ENCODE data around the gene LSM14B. TPM values are rescaled to one million over a fixed set of nuclear protein-coding genes. Genes with fewer than 3 reads are reported as not detected.

Gene LSM14B
- polyA plus RNA-seq, 6 donors from 2014 or later: 1.1 to 3.4 (median 1.2) TPM; not detected in 1

GRCh38 chr20:62170536-62170935 lies 48.3 kb downstream of the LSM14B start:
- ATAC-seq (ENCODE audit: low read depth in 2 of 2) (no peak), DNase-seq (no peak)
- Mint-ChIP-seq H3K27ac (no peak overlapping the region), H3K36me3 (peaks cover 4 to 9% of the 10 kb centered on the region in 2 donors), H3K9me3 (no peaks in the 10 kb centered on the region), H3K4me3 (no peak overlapping the region), H3K27me3 (no peaks in the 10 kb centered on the region), H3K4me1 (no peaks in the 10 kb centered on the region)

GRCh38 chr20:62171245-62171644 lies 49.0 kb downstream of the LSM14B start:
- no peak for DNase-seq
- Mint-ChIP-seq H3K4me1 (no peaks in the 10 kb centered on the region), H3K36me3 (peaks cover 3 to 8% of the 10 kb centered on the region in 2 donors), H3K4me3 (no peak overlapping the region), H3K27me3 (no peaks in the 10 kb centered on the region), H3K27ac (peak overlapping the region in 2 of 6 donors; percentile 25 to 47), H3K9me3 (no peaks in the 10 kb centered on the region)
- no peak for ATAC-seq (ENCODE audit: low read depth in 2 of 2)

- no peaks in the 10 kb centered on the region for H3K27me3 Mint-ChIP-seq
Measured at GRCh38 chr20:62172666-62173065, 50.4 kb downstream of the LSM14B start.

GRCh38 chr20:62174021-62174804 lies 51.9 kb downstream of the LSM14B start:
- no peaks in the 10 kb centered on the region for H3K9me3 Mint-ChIP-seq
- H3K27me3 Mint-ChIP-seq: no peaks in the 10 kb centered on the region
- no peak overlapping the region for H3K4me3 Mint-ChIP-seq
- no peak overlapping the region for H3K27ac Mint-ChIP-seq
- ATAC-seq (ENCODE audit: low read depth in 2 of 2) (no peak), DNase-seq (no peak)
- peaks cover 0 to 8% of the 10 kb centered on the region in 2 donors for H3K36me3 Mint-ChIP-seq
- no peaks in the 10 kb centered on the region for H3K4me1 Mint-ChIP-seq

More at GRCh38 chr20:62172666-62173065, 50.4 kb downstream of the LSM14B start:
- DNase-seq (no peak), ATAC-seq (ENCODE audit: low read depth in 2 of 2) (no peak)
- H3K4me3 Mint-ChIP-seq: no peak overlapping the region
- H3K9me3 Mint-ChIP-seq: no peaks in the 10 kb centered on the region
- peaks cover 0 to 8% of the 10 kb centered on the region in 2 donors for H3K36me3 Mint-ChIP-seq
- no peak overlapping the region for H3K27ac Mint-ChIP-seq
- no peaks in the 10 kb centered on the region for H3K4me1 Mint-ChIP-seq

GRCh38 chr20:62174870-62175624 lies 52.8 kb downstream of the LSM14B start:
- peak overlapping the region in 1 of 8 donors; percentile 47 for H3K4me3 Mint-ChIP-seq
- no peak for ATAC-seq (ENCODE audit: low read depth in 2 of 2)
- H3K27ac Mint-ChIP-seq: peak overlapping the region in 3 of 6 donors; percentile 76 to 92 (median 85)
- no peaks in the 10 kb centered on the region for H3K9me3 Mint-ChIP-seq
- no peaks in the 10 kb centered on the region for H3K27me3 Mint-ChIP-seq
- no peak for DNase-seq
- H3K4me1 Mint-ChIP-seq: no peaks in the 10 kb centered on the region
- H3K36me3 Mint-ChIP-seq: peaks cover 0 to 8% of the 10 kb centered on the region in 2 donors

- H3K36me3 Mint-ChIP-seq: peaks cover 0 to 8% of the 10 kb centered on the region in 2 donors
- no peaks in the 10 kb centered on the region for H3K9me3 Mint-ChIP-seq
- DNase-seq (no peak), ATAC-seq (ENCODE audit: low read depth in 2 of 2) (no peak)
- H3K27me3 Mint-ChIP-seq: no peaks in the 10 kb centered on the region
- H3K4me3 Mint-ChIP-seq: no peak overlapping the region
- no peaks in the 10 kb centered on the region for H3K4me1 Mint-ChIP-seq
- H3K27ac Mint-ChIP-seq: peak overlapping the region in 1 of 6 donors; percentile 70
Measured at GRCh38 chr20:62175711-62176110, 53.4 kb downstream of the LSM14B start.

GRCh38 chr20:62176866-62177265 lies 54.6 kb downstream of the LSM14B start:
- Mint-ChIP-seq H3K4me1 (peaks cover 0 to 2% (median 2%) of the 10 kb centered on the region in 3 donors), H3K27ac (no peak overlapping the region), H3K9me3 (no peaks in the 10 kb centered on the region), H3K27me3 (no peaks in the 10 kb centered on the region), H3K4me3 (no peak overlapping the region), H3K36me3 (peaks cover 0 to 8% of the 10 kb centered on the region in 2 donors)
- DNase-seq (no peak), ATAC-seq (ENCODE audit: low read depth in 2 of 2) (no peak)

- Mint-ChIP-seq H3K27ac (peak overlapping the region in 2 of 6 donors; percentile 37 to 65), H3K27me3 (no peaks in the 10 kb centered on the region), H3K36me3 (peaks cover 0 to 8% of the 10 kb centered on the region in 2 donors), H3K4me1 (peaks cover 0 to 7% (median 5%) of the 10 kb centered on the region in 3 donors), H3K9me3 (no peaks in the 10 kb centered on the region), H3K4me3 (no peak overlapping the region)
- ATAC-seq (ENCODE audit: low read depth in 2 of 2) (no peak), DNase-seq (no peak)
Measured at GRCh38 chr20:62177307-62177706, 55.0 kb downstream of the LSM14B start.

- Mint-ChIP-seq H3K27ac (no peak overlapping the region), H3K4me1 (peaks cover 3 to 11% (median 8%) of the 10 kb centered on the region in 3 donors), H3K36me3 (peaks cover 0 to 8% of the 10 kb centered on the region in 2 donors), H3K27me3 (no peaks in the 10 kb centered on the region), H3K9me3 (no peaks in the 10 kb centered on the region), H3K4me3 (no peak overlapping the region)
- DNase-seq (no peak), ATAC-seq (ENCODE audit: low read depth in 2 of 2) (no peak)
Measured at GRCh38 chr20:62178316-62179161, 56.3 kb downstream of the LSM14B start.

GRCh38 chr20:62179162-62179504 lies 56.9 kb downstream of the LSM14B start:
- H3K4me1 Mint-ChIP-seq: peaks cover 8 to 17% (median 10%) of the 10 kb centered on the region in 3 donors
- H3K4me3 Mint-ChIP-seq: no peak overlapping the region
- DNase-seq (no peak), ATAC-seq (ENCODE audit: low read depth in 2 of 2) (no peak)
- H3K27ac Mint-ChIP-seq: no peak overlapping the region
- H3K9me3 Mint-ChIP-seq: no peaks in the 10 kb centered on the region
- H3K36me3 Mint-ChIP-seq: peaks cover 0 to 8% of the 10 kb centered on the region in 2 donors
- H3K27me3 Mint-ChIP-seq: no peaks in the 10 kb centered on the region

GRCh38 chr20:62181808-62182207 lies 59.5 kb downstream of the LSM14B start:
- no peak for DNase-seq
- Mint-ChIP-seq H3K27me3 (no peaks in the 10 kb centered on the region), H3K4me3 (peak overlapping the region; percentile 91 to 97 (median 94))

GRCh38 chr20:62182469-62183425 lies 60.5 kb downstream of the LSM14B start, which contains the start of gene MTG2:
Gene MTG2 (plus strand): TSS chr20:62183028. CDS start chr20:62193421, 10,393 bp downstream.
- Mint-ChIP-seq H3K9me3 (no peaks in the 10 kb centered on the region), H3K4me1 (peaks cover 27 to 38% (median 32%) of the 10 kb centered on the region in 3 donors), H3K27ac (peak within 1 kb of the TSS; percentile 92 to 100 (median 97)), H3K36me3 (no peaks in the 10 kb centered on the region), H3K27me3 (no peaks in the 10 kb centered on the region), H3K4me3 (peak within 1 kb of the TSS; percentile 91 to 97 (median 94))
- DNase-seq: peak; percentile 90
- peak; percentile 92 to 94 for ATAC-seq (ENCODE audit: low read depth in 2 of 2)

More at GRCh38 chr20:62181808-62182207, 59.5 kb downstream of the LSM14B start:
- peaks cover 21 to 31% (median 25%) of the 10 kb centered on the region in 3 donors for H3K4me1 Mint-ChIP-seq
- no peaks in the 10 kb centered on the region for H3K36me3 Mint-ChIP-seq
- peak overlapping the region in 5 of 6 donors; percentile 86 to 100 (median 97) for H3K27ac Mint-ChIP-seq
- no peaks in the 10 kb centered on the region for H3K9me3 Mint-ChIP-seq
- no peak for ATAC-seq (ENCODE audit: low read depth in 2 of 2)

Data from naive B cell (primary cell).